ENCODE data around the gene PM20D1.

The PM20D1 gene

DNA sequence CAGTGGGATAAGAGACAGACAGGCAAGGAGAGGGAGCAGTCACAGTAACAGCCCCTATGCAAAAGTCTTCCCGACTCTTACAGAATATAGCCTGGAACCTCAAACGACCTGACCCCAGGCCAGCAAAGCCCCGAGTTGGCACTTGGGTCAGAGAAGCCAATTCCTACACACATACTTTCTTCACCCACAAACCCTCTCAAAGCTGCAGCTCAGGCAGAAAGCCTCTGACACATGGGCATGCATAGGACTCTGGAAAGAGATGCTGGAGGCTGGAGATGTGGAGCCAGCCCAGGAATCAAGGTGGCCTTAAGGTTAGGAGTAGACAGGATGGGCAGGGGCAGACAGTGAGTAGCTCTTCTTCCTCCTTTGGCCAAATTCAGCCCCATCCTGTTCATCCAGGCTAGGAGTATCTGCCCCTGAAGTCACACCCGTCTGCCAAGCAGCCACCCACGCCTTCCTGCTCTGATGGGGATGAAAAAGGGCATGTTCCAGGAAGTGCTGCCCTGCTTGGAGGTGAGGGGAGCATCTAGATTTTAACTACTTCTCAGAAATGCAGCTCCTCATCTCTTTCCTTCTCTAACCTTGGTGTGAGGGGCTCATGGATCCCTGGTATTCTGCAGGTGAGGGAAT lies 44.7 kb downstream of the PM20D1 start:
- peak; percentile 7 to 32 for DNase-seq (ENCODE audit: low read depth in 1 of 2, low spot score in 1 of 2)

DNA sequence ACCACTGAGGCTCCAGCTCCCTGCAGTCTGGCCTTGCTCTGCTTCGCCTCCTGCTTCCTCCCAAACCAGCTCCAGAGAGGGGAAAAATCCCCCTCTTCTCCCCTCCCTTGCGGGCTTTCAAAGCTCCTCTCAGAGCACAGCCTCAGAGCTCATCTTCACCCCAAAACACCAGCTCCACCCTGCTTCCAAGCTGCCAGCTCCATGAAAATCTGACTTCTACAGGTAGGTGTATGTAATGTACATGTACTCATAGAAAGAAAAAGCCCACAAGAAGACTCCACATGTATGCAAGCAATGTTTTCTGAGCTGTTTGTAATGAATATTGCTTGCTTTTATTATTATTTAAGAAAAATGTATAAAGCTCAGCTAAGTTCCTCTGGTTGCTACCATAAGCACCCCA lies 45.3 kb downstream of the PM20D1 start:
- DNase-seq (ENCODE audit: low read depth in 1 of 2, low spot score in 1 of 2) = no peak

- DNase-seq (ENCODE audit: low read depth in 1 of 2, low spot score in 1 of 2) = no peak
Observed at GRCh38 chr1:205803986-205804385, 45.9 kb downstream of the PM20D1 start.

DNA sequence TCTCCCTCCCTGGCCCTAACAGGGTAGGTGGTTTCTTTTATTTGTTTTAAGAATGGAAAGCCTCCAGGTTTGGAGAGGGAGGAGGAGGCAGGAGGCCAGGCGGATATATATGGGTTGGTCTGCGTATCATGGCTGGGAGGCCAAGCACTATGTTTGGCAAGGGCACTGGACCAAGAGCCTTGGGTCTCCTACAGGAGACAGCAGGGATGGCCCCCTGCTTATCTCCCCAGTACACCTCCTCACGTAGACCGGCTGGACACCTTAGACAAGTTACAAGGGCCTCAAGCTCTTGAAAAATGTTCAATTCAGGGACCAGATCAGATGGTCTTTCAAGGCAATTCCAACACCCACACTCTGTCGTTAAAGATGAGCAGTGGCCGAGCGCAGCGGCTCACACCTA lies 47.9 kb downstream of the PM20D1 start:
- no peak for DNase-seq (ENCODE audit: low read depth in 1 of 2, low spot score in 1 of 2)

- no peak for DNase-seq (ENCODE audit: low read depth in 1 of 2, low spot score in 1 of 2)
Observed at GRCh38 chr1:205800981-205801703, 48.8 kb downstream of the PM20D1 start.

DNA sequence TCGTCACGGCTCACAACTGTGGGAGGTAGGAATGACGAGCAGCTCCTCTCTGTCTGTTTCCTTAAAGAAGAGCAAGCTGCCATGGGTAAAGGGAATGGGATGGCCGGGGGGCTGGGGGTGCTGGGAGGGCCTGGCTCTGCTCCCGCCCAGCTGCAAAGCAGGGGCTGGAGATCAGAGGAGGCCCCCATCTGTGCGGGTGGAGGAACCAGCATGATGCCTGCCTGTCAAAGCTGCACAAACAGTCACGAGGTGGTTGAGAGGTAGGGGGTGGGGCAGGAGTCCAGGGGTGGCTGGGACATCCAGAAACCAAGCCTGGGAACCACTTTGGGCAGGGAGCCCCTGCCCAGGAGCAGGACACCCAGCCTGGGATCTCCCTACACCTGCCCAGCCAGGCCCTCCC lies 49.5 kb downstream of the PM20D1 start:
- DNase-seq (ENCODE audit: low read depth in 1 of 2, low spot score in 1 of 2) = no peak

GRCh38 chr1:205798577-205798976 lies 51.4 kb downstream of the PM20D1 start:
- DNase-seq (ENCODE audit: low read depth in 1 of 2, low spot score in 1 of 2) = no peak

GRCh38 chr1:205797168-205797567 lies 52.8 kb downstream of the PM20D1 start:
- no peak for DNase-seq (ENCODE audit: low read depth in 1 of 2, low spot score in 1 of 2)

DNA sequence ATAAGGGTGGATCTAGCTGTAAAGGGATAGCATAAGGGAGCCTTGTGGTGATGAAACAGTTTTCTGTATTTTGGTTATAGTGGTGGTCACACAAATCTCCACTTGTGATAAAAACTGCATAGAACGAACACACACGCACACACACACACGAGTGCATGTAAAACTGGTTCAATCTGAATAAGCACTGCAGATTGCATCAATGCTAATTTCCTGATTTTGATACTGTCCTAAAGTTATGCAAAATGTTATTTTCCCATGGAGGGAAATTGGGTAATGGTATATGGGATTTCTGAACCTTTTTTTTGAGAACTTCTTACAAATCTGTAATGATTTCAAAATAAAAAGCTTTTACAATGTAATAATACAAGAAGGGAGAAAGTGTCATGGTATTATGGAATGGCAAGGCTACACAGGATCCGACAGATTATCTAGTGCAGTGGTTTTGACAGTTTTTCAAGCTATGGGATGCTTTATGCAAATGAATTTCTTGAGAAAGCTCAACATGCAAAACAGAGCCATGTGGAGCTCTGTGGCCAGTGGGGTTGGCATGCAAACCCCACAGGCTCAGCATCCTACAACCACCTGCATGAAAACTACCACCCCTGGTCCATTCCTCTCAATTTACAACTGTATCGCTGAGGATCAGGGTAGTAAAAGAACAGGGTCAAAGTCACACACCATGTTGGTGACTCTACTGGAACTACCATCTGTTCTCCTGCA lies 55.8 kb downstream of the PM20D1 start:
- no peak for DNase-seq (ENCODE audit: low read depth in 1 of 2, low spot score in 1 of 2)

- DNase-seq (ENCODE audit: low read depth in 1 of 2, low spot score in 1 of 2) = no peak
Observed at GRCh38 chr1:205792961-205793673, 56.8 kb downstream of the PM20D1 start.

GRCh38 chr1:205792481-205792881 lies 57.5 kb downstream of the PM20D1 start:
- DNase-seq (ENCODE audit: low read depth in 1 of 2, low spot score in 1 of 2) = no peak

DNA sequence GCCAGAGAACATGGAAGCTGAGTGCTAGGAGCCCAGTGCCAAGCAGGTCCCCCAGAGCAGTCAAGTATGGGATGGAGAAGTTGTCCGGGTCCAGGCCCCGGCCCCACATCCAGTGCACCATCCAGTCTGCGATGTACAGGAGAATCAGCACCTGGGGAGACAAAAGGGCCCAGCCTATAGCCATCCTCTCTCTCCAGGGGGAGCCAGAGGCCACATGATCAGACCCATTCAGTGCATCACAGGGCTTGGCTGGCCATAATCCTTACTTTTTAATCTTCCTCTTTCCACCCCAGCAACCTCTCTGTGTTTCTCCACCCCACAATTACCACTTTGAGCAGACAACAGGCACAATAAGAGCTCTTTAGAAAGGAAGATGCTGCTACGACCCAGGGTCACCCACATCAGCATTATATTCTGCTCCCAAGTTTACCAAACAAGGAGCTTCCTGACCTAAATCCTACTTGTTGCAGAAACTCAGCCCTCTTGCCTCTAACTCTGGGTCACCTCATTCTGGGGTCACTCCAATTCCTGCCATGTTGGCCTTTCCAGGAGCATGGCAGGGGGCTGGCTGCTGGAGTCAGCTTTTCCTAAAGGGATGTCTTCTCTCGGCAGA lies 58.3 kb downstream of the PM20D1 start:
- DNase-seq (ENCODE audit: low read depth in 1 of 2, low spot score in 1 of 2) = peak in 1 of 2 donors; percentile 39

DNA sequence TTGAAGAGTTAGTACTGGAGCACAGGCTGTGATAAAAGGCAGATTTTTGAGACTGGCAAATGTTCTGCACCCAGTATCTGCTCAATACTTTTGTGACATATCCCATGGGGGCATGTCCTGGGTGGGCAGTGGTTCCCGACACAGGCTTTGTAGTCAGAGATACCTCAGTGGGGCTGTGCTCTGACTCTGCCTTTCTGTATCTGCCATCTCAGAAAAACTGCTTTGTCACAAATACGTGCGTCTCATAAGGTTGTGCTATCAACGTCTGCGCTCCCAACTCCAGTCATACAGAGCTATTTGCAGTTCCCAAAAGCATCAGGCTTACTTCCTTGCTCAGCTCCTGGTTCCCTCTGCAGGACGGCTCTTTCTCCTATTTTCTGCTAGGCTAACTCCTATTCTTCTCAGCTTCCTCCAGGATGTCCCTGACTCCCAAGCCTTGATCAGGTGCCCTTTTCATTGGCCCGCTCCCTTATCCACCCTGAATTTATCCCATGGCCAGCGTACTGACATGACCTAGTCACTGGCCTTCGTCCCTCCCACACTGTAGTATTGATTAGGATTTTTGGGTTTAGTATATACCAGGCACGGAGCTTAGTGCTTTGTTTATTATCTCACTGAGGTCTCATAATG lies 62.5 kb downstream of the PM20D1 start:
- DNase-seq (ENCODE audit: low read depth in 1 of 2, low spot score in 1 of 2) = no peak

DNA sequence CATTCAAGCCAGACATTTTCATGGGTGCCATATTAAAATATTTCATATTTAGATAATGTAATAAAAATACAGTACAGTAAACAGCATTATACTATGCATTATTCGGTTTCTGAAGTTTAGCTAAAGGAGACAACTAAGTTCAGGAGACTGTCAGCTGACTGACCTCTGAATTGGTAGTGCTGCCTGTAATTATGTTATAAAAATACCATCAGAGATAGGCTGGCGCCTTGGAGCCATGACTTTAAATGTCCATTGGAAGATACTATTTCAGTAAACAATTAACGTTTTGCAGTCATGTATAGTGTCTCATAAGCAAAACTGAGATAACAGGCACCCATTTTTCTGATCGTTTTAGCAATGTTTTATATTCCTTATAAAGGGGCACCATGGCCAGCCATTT lies 63.3 kb downstream of the PM20D1 start:
- no peak for DNase-seq (ENCODE audit: low read depth in 1 of 2, low spot score in 1 of 2)

GRCh38 chr1:205785446-205785845 lies 64.5 kb downstream of the PM20D1 start:
- no peak for DNase-seq (ENCODE audit: low read depth in 1 of 2, low spot score in 1 of 2)

GRCh38 chr1:205783904-205784303 lies 66.0 kb downstream of the PM20D1 start:
- DNase-seq (ENCODE audit: low read depth in 1 of 2, low spot score in 1 of 2) = no peak

DNA sequence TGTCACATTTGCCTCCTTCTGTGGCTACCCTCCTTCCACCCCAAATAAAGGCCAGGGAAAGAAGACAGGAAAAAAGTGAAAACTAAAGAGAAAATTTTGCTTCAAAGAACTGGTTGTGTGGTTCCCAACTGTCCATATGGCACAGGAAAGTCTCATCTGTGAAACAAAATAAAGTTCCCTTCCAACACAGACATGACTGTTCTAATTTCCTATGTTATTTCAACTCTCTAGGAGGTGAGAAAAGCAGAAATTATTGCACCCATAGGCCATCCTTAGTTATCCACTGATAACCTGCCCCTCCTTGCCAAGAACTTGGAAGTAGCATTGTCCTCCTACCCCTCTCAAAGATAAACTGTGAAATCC lies 66.5 kb downstream of the PM20D1 start:
- DNase-seq (ENCODE audit: low read depth in 1 of 2, low spot score in 1 of 2) = no peak

- DNase-seq (ENCODE audit: low read depth in 1 of 2, low spot score in 1 of 2) = no peak
Observed at GRCh38 chr1:205782627-205783432, 67.1 kb downstream of the PM20D1 start.

- DNase-seq (ENCODE audit: low read depth in 1 of 2, low spot score in 1 of 2) = no peak
Observed at GRCh38 chr1:205780335-205780734, 69.6 kb downstream of the PM20D1 start.

All from activated CD4-positive, alpha-beta T cell treated with anti-CD3 and anti-CD28 coated beads, Interleukin-2, amount 50 U/mL, for 24 hours (primary cell).